SK-N-SH (cell line): ENCODE measurements around the gene RNASET2. TPM values are rescaled to one million over a fixed set of nuclear protein-coding genes. Genes with fewer than 3 reads are reported as not detected.

Experiments used
- CTCF ChIA-PET: fragments of 300-600, 350-600 bp; formaldehyde crosslinking; extraction: SDS; loops from one replicate; lab custom pipeline; 2021; lab: Yijun Ruan, JAX
- POLR2A ChIA-PET: fragments of 350-600 bp; sonication (Branson Sonifier 250); formaldehyde crosslinking; extraction: SDS; loops from one replicate; lab custom pipeline; 2020; ENCODE audit warnings: antibody characterized with exemption, inconsistent platforms; lab: Yijun Ruan, JAX
- DNase-seq: peaks from one replicate; pipeline ENCODE4 v3.0.0; 2012
- H2AFZ ChIP-seq: fragments of 200-600 bp; sonication (generic); 2 replicates; pipeline ENCODE4 v1.8.1; 2016; ENCODE audit warnings: antibody characterized with exemption, mild to moderate bottlenecking, low read depth
- H3F3A ChIP-seq: fragments of 200-600 bp; sonication (generic); replicated peaks from 2 replicates; pipeline ENCODE3; 2016; ENCODE audit warnings: antibody characterized with exemption, mild to moderate bottlenecking; ENCODE audit not compliant: insufficient read depth
- H3K27ac ChIP-seq, 2 experiments: fragments of 200-500 bp in 1 of 2; fragments of 200-600 bp in 1 of 2; sonication (Bioruptor generic) in 1 of 2; sonication (generic), shearing (Covaris generic) in 1 of 2; 2 replicates each; pipeline versions ENCODE4 v1.5.1 to v1.6.1; 2014 to 2016; ENCODE audit warnings: low read depth in 2 of 2, inconsistent platforms in 1 of 2, low read length in 1 of 2, mild to moderate bottlenecking in 1 of 2, mixed read lengths in 1 of 2
- H3K27me3 ChIP-seq: fragments of 200-600 bp; sonication (generic), shearing (Covaris generic); 2 replicates; pipeline ENCODE4 v1.6.1; 2016; ENCODE audit warnings: mixed run types; ENCODE audit not compliant: insufficient read depth
- H3K36me3 ChIP-seq, 2 experiments: fragments of 200-500 bp in 1 of 2; fragments of 200-600 bp in 1 of 2; sonication (Bioruptor generic) in 1 of 2; sonication (generic) in 1 of 2; replicated peaks in 1 of 2; 2 replicates each; pipeline versions ENCODE3 to v1.5.1; 2014 to 2016; ENCODE audit warnings: low read length in 1 of 2, mild to moderate bottlenecking in 1 of 2; ENCODE audit not compliant: insufficient read depth in 2 of 2, control insufficient read depth in 1 of 2
- H3K4me1 ChIP-seq, 2 experiments: fragments of 200-500 bp in 1 of 2; fragments of 200-600 bp in 1 of 2; sonication (Bioruptor generic) in 1 of 2; sonication (generic), shearing (Covaris generic) in 1 of 2; 2 replicates each; pipeline versions ENCODE4 v1.5.1 to v1.6.1; 2014 to 2016; ENCODE audit warnings: low read depth in 1 of 2, low read length in 1 of 2, mixed run types in 1 of 2; ENCODE audit not compliant: insufficient read depth in 2 of 2, control insufficient read depth in 1 of 2
- H3K4me2 ChIP-seq: fragments of 200-600 bp; sonication (generic), shearing (Covaris generic); 2 replicates; pipeline ENCODE4 v1.6.1; 2017; ENCODE audit warnings: mixed run types
- H3K4me3 ChIP-seq, 2 experiments: fragments of 200-500 bp in 1 of 2; fragments of 200-600 bp in 1 of 2; sonication (Bioruptor generic) in 1 of 2; sonication (generic), shearing (Covaris generic) in 1 of 2; 2 replicates each; pipeline versions ENCODE4 v1.5.1 to v1.8.1; 2014 to 2016; ENCODE audit warnings: low read depth in 2 of 2, inconsistent platforms in 1 of 2, low read length in 1 of 2, mild to moderate bottlenecking in 1 of 2, mixed read lengths in 1 of 2, moderate library complexity in 1 of 2
- H3K79me2 ChIP-seq: fragments of 200-600 bp; sonication (generic); 2 replicates; pipeline ENCODE4 v1.8.1; 2017; ENCODE audit warnings: mild to moderate bottlenecking; ENCODE audit not compliant: insufficient read depth
- H3K9ac ChIP-seq: fragments of 200-600 bp; sonication (generic); 2 replicates; pipeline ENCODE4 v1.6.1; 2017; ENCODE audit warnings: mixed run types
- H3K9me2 ChIP-seq: fragments of 200-600 bp; sonication (generic); 2 replicates; pipeline ENCODE4 v1.6.1; 2017; ENCODE audit warnings: mixed run types
- H3K9me3 ChIP-seq: fragments of 200-600 bp; sonication (generic); 2 replicates; pipeline ENCODE4 v1.6.1; 2017; ENCODE audit warnings: mixed run types, mild to moderate bottlenecking, moderate library complexity
- H4K20me1 ChIP-seq: fragments of 200-600 bp; sonication (generic); 2 replicates; pipeline ENCODE4 v1.6.1; 2017; ENCODE audit warnings: mild to moderate bottlenecking, mixed run types; ENCODE audit not compliant: insufficient read depth
- CHD2 ChIP-seq: fragments of 150-350 bp; IDR thresholded peaks from 2 replicates; pipeline ENCODE4 v1.6.1; 2018; ENCODE audit warnings: low read length; ENCODE audit not compliant: partially characterized antibody
- EZH2phosphoT487 ChIP-seq: fragments of 200-600 bp; sonication (generic); IDR thresholded peaks from 2 replicates; pipeline ENCODE4 v1.6.1; 2017; ENCODE audit warnings: low read depth, mixed run types, mild to moderate bottlenecking, antibody characterized with exemption, moderate library complexity, borderline replicate concordance
- FOSL2 ChIP-seq: IDR thresholded peaks from 2 replicates; pipeline ENCODE4 v1.4.0; 2012; ENCODE audit warnings: low read depth, mild to moderate bottlenecking, moderate library complexity, borderline replicate concordance
- FOXM1 ChIP-seq: IDR thresholded peaks from 2 replicates; pipeline ENCODE4 v1.4.0; 2012; ENCODE audit warnings: low read depth, mild to moderate bottlenecking
- GATA2 ChIP-seq: sonication (generic); formaldehyde crosslinking; IDR thresholded peaks from 2 replicates; pipeline ENCODE4 v1.5.0; 2020; ENCODE audit warnings: mild to moderate bottlenecking, missing genetic modification reagents
- IRF3 ChIP-seq: fragments of 150-350 bp; IDR thresholded peaks from 2 replicates; pipeline ENCODE4 v1.6.1; 2016; ENCODE audit warnings: mild to moderate bottlenecking, low read depth, low read length
- MAX ChIP-seq: IDR thresholded peaks from 2 replicates; pipeline ENCODE4 v1.4.0; 2012; ENCODE audit warnings: low read depth
- MXI1 ChIP-seq: IDR thresholded peaks from 2 replicates; pipeline ENCODE4 v1.6.1; 2012; ENCODE audit warnings: mild to moderate bottlenecking, low read depth, low read length, improper control_type of control experiment
- NRF1 ChIP-seq: IDR thresholded peaks from 2 replicates; pipeline ENCODE4 v1.6.1; 2012; ENCODE audit warnings: low read depth, mild to moderate bottlenecking, low read length
- POLR2AphosphoS5 ChIP-seq: IDR thresholded peaks from 2 replicates; pipeline ENCODE4 v1.6.1; 2012; ENCODE audit warnings: low read depth, low read length
- RAD21 ChIP-seq: IDR thresholded peaks from 2 replicates; pipeline ENCODE4 v1.6.1; 2012; ENCODE audit warnings: mild to moderate bottlenecking, low read length
- REST ChIP-seq: IDR thresholded peaks from 2 replicates; pipeline ENCODE4 v1.6.1; 2012; ENCODE audit warnings: mild to moderate bottlenecking, low read depth, low read length, moderate library complexity
- RFX5 ChIP-seq: IDR thresholded peaks from 2 replicates; pipeline ENCODE4 v1.6.1; 2012; ENCODE audit warnings: mild to moderate bottlenecking, improper control_type of control experiment, low read length
- RXRA ChIP-seq: IDR thresholded peaks from 2 replicates; pipeline ENCODE4 v1.4.0; 2012; ENCODE audit warnings: low read depth, mild to moderate bottlenecking, borderline replicate concordance
- TAF1 ChIP-seq: IDR thresholded peaks from 2 replicates; pipeline ENCODE4 v1.6.1; 2012; ENCODE audit warnings: low read depth, mild to moderate bottlenecking, low read length, moderate library complexity, borderline replicate concordance
- TCF12 ChIP-seq: IDR thresholded peaks from 2 replicates; pipeline ENCODE4 v1.4.0; 2012
- TEAD4 ChIP-seq: IDR thresholded peaks from 2 replicates; pipeline ENCODE4 v1.4.0; 2012; ENCODE audit warnings: mild to moderate bottlenecking, borderline replicate concordance; ENCODE audit not compliant: insufficient read depth
- WGBS: methylation state at CpG from one replicate; pipeline ENCODE4 v1.1.6; 2017; ENCODE audit warnings: low lambda C conversion rate; 5-methylcytosine and 5-hydroxymethylcytosine counted together
- polyA plus RNA-seq, 3 experiments: library from polyadenylated mRNA; depleted of rRNA; stranded (reverse); fragments of >200 nt; gene quantifications; 2 replicates each; pipeline ENCODE4 v1.2.3, GENCODE V29; 2012
- TF ChIP-seq, protein P1 (sequence below): fragments of 200-600 bp; sonication (generic); IDR thresholded peaks from 2 replicates; pipeline ENCODE4 v1.6.1; 2017; ENCODE audit warnings: antibody characterized with exemption, mild to moderate bottlenecking, moderate library complexity
- TF ChIP-seq, protein P2 (sequence below): IDR thresholded peaks from 2 replicates; pipeline ENCODE4 v1.4.0; 2012; ENCODE audit warnings: low read depth, borderline replicate concordance

RNASET2 gene, protein sequence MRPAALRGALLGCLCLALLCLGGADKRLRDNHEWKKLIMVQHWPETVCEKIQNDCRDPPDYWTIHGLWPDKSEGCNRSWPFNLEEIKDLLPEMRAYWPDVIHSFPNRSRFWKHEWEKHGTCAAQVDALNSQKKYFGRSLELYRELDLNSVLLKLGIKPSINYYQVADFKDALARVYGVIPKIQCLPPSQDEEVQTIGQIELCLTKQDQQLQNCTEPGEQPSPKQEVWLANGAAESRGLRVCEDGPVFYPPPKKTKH
- 58.4 and 59.2 TPM in 2 replicates for polyA plus RNA-seq (2012; rRNA removed)
- polyA plus RNA-seq (2012; cell fraction: cytosol; rRNA removed), result 54.7 and 56.7 TPM in 2 replicates
- 43.6 and 50.8 TPM in 2 replicates for polyA plus RNA-seq (2012; cell fraction: nucleus; rRNA removed)

GRCh38 chr6:166956444-166957086 is at the start of gene RNASET2:
Gene RNASET2, minus strand, starts transcription at chr6:166956550. Its CDS starts 368 bp downstream, at chr6:166956182.
- WGBS, result 0% methylated on average over 15 of the region's 71 CpGs
- no peaks in the 10 kb centered on the region for H3F3A ChIP-seq
- peak within 1 kb of the TSS; percentile 75 for H3K9ac ChIP-seq
- peak within 1 kb of the TSS; percentile 47 to 60; a peak in 3 of 4 replicates for H3K27ac ChIP-seq
- H3K9me2 ChIP-seq, result no peaks in the 10 kb centered on the region
- DNase-seq, result peak; percentile 98
- POLR2A ChIA-PET, result interaction anchor here (0.7 to 1.0 kb wide), 4 partner anchors 42 to 127 kb away, joined by 3 to 5 read pairs (median 4); partner anchors contain the start of gene CEP43
- no peaks in the 10 kb centered on the region for H3K27me3 ChIP-seq
- peak within 1 kb of the TSS; percentile 82 to 89 for H3K4me3 ChIP-seq
- H3K4me1 ChIP-seq, result peaks cover 0 to 14% of the 10 kb centered on the region in 2 experiments; a peak in 1 of 4 replicates
- no peak for TF ChIP-seq REST
- TF ChIP-seq TCF12, result no peak
- no peak for TF ChIP-seq RAD21
- TF ChIP-seq MXI1, result peak; percentile 59; the same call in 1 of the 2 replicates
- TF ChIP-seq POLR2AphosphoS5, result 0 out of 2 replicates have a peak, but pooled peaks have one; percentile 41
- TF ChIP-seq, protein P1, sequence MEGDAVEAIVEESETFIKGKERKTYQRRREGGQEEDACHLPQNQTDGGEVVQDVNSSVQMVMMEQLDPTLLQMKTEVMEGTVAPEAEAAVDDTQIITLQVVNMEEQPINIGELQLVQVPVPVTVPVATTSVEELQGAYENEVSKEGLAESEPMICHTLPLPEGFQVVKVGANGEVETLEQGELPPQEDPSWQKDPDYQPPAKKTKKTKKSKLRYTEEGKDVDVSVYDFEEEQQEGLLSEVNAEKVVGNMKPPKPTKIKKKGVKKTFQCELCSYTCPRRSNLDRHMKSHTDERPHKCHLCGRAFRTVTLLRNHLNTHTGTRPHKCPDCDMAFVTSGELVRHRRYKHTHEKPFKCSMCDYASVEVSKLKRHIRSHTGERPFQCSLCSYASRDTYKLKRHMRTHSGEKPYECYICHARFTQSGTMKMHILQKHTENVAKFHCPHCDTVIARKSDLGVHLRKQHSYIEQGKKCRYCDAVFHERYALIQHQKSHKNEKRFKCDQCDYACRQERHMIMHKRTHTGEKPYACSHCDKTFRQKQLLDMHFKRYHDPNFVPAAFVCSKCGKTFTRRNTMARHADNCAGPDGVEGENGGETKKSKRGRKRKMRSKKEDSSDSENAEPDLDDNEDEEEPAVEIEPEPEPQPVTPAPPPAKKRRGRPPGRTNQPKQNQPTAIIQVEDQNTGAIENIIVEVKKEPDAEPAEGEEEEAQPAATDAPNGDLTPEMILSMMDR, result no peak
- TF ChIP-seq GATA2, result no peak
- TF ChIP-seq NRF1, result peak; percentile 53
- TF ChIP-seq, protein P2, sequence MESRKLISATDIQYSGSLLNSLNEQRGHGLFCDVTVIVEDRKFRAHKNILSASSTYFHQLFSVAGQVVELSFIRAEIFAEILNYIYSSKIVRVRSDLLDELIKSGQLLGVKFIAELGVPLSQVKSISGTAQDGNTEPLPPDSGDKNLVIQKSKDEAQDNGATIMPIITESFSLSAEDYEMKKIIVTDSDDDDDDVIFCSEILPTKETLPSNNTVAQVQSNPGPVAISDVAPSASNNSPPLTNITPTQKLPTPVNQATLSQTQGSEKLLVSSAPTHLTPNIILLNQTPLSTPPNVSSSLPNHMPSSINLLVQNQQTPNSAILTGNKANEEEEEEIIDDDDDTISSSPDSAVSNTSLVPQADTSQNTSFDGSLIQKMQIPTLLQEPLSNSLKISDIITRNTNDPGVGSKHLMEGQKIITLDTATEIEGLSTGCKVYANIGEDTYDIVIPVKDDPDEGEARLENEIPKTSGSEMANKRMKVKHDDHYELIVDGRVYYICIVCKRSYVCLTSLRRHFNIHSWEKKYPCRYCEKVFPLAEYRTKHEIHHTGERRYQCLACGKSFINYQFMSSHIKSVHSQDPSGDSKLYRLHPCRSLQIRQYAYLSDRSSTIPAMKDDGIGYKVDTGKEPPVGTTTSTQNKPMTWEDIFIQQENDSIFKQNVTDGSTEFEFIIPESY, result no peak
- TF ChIP-seq TAF1, result peak; percentile 68
- TF ChIP-seq CHD2, result no peak
- TF ChIP-seq TEAD4, result no peak
- no peak for TF ChIP-seq RFX5
- peak; percentile 27; the same call in 1 of the 2 replicates for TF ChIP-seq MAX
- TF ChIP-seq IRF3, result no peak
- TF ChIP-seq RXRA, result no peak
- no peak for TF ChIP-seq FOSL2
- TF ChIP-seq EZH2phosphoT487, result no peak
- no peak for TF ChIP-seq FOXM1
- H3K79me2 ChIP-seq, result no peaks in the 10 kb centered on the region
- H3K36me3 ChIP-seq, result peaks cover 0 to 2% of the 10 kb centered on the region in 2 experiments
- CTCF ChIA-PET, result interaction anchor here (0.7 to 2.4 kb wide), 10 partner anchors 18 to 185 kb away, joined by 3 to 12 read pairs (median 4); no protein-coding TSS in a partner anchor
- peak within 1 kb of the TSS; percentile 92 for H3K4me2 ChIP-seq
- H2AFZ ChIP-seq, result peak within 1 kb of the TSS; percentile 93
- no peaks in the 10 kb centered on the region for H3K9me3 ChIP-seq
- no peaks in the 10 kb centered on the region for H4K20me1 ChIP-seq
